Endothelial cell of umbilical vein (primary cell): ENCODE data around the gene RPS21. TPM values are rescaled to one million over a fixed set of nuclear protein-coding genes. Genes with fewer than 3 reads are reported as not detected.

Experiments used
- BruUV-seq: library from RNA; stranded (reverse); fragments of 400-500 nt; replicated peaks from 2 replicates; lab custom pipeline; 2021; lab: Mats Ljungman, UMichigan
- CTCF ChIA-PET: fragments of 300-600, 350-600 bp; sonication (Branson Sonifier 250); formaldehyde crosslinking; loops from one replicate; lab custom pipeline; 2021; ENCODE audit warnings: antibody characterized with exemption, inconsistent platforms; lab: Charles Lee
- POLR2A ChIA-PET: fragments of 300-600, 350-600 bp; sonication (Branson Sonifier 250); formaldehyde crosslinking; loops from one replicate; lab custom pipeline; 2021; ENCODE audit warnings: antibody characterized with exemption, inconsistent platforms; lab: Charles Lee
- DNase-seq: peaks from one replicate; pipeline ENCODE4 v3.0.0-alpha.2; 2011; ENCODE audit warnings: low read depth, low spot score
- FAIRE-seq: peaks from 2 replicates; lab custom pipeline; 2011; peaks lifted over from hg19 to GRCh38; lab: Jason Lieb, UNC
- H2AFZ ChIP-seq: 2 replicates; pipeline ENCODE4 v1.6.0; 2012; ENCODE audit warnings: low read depth, low read length, control low read depth, inconsistent platforms
- H3K27ac ChIP-seq: 2 replicates; pipeline ENCODE4 v1.5.1; 2011; ENCODE audit warnings: low read depth, mild to moderate bottlenecking, control low read depth, low read length, moderate library complexity; ENCODE audit not compliant: insufficient read depth
- H3K27me3 ChIP-seq, 2 experiments: 2 replicates each; pipeline versions ENCODE4 v1.6.0 to v1.6.1; 2011; ENCODE audit warnings: low read length in 2 of 2, mixed read lengths in 1 of 2; ENCODE audit not compliant: control insufficient read depth in 2 of 2, insufficient read depth in 2 of 2
- H3K36me3 ChIP-seq, 2 experiments: 2 replicates in 1 of 2; 3 replicates in 1 of 2; pipeline ENCODE4 v1.5.1; 2011; ENCODE audit warnings: low read length in 2 of 2, mild to moderate bottlenecking in 1 of 2, moderate library complexity in 1 of 2; ENCODE audit not compliant: control insufficient read depth in 2 of 2, insufficient read depth in 2 of 2; ENCODE audit errors: extremely low read depth in 1 of 2
- H3K4me1 ChIP-seq: 3 replicates; pipeline ENCODE4 v1.5.1; 2011; ENCODE audit warnings: mild to moderate bottlenecking, low read length; ENCODE audit not compliant: control insufficient read depth, insufficient read depth; ENCODE audit errors: extremely low read depth
- H3K4me2 ChIP-seq: 2 replicates; pipeline ENCODE4 v1.6.1; 2011; ENCODE audit warnings: low read length, control low read depth, mixed read lengths; ENCODE audit not compliant: insufficient read depth
- H3K4me3 ChIP-seq, 3 experiments: fragments of 200-600 bp in 1 of 3; sonication (generic), shearing (Covaris generic) in 1 of 3; replicated peaks in 1 of 3; 2 replicates each; pipeline ENCODE4 v1.5.1; 2011 to 2016; ENCODE audit warnings: control low read depth in 3 of 3, low read length in 3 of 3, mild to moderate bottlenecking in 2 of 3, inconsistent platforms in 1 of 3, low read depth in 1 of 3, moderate library complexity in 1 of 3; ENCODE audit not compliant: insufficient read depth in 1 of 3
- H3K79me2 ChIP-seq: 2 replicates; pipeline ENCODE4 v1.6.0; 2012; ENCODE audit warnings: low read length, inconsistent platforms; ENCODE audit not compliant: control insufficient read depth, insufficient read depth
- H3K9ac ChIP-seq: replicated peaks from 2 replicates; pipeline ENCODE3; 2011; ENCODE audit warnings: low read length, control low read depth; ENCODE audit not compliant: insufficient read depth; ENCODE audit errors: extremely low read depth
- H3K9me1 ChIP-seq: replicated peaks from 3 replicates; pipeline ENCODE4 v1.6.0; 2011; ENCODE audit warnings: mild to moderate bottlenecking, low read length; ENCODE audit not compliant: control insufficient read depth, insufficient read depth; ENCODE audit errors: extremely low read depth
- H3K9me3 ChIP-seq: replicated peaks from 2 replicates; pipeline ENCODE4 v1.5.1; 2012; ENCODE audit warnings: low read length, inconsistent platforms; ENCODE audit not compliant: control insufficient read depth, insufficient read depth
- H4K20me1 ChIP-seq: replicated peaks from 2 replicates; pipeline ENCODE3; 2011; ENCODE audit warnings: mild to moderate bottlenecking, low read length; ENCODE audit not compliant: control insufficient read depth, insufficient read depth; ENCODE audit errors: extremely low read depth
- EZH2 ChIP-seq: IDR thresholded peaks from 2 replicates; pipeline ENCODE4 v1.6.1; 2012; ENCODE audit warnings: borderline replicate concordance, low read depth, mild to moderate bottlenecking, moderate library complexity, low read length, inconsistent platforms; ENCODE audit not compliant: severe bottlenecking
- FOS ChIP-seq: IDR thresholded peaks from 2 replicates; pipeline ENCODE4 v1.6.1; 2011; ENCODE audit warnings: mild to moderate bottlenecking, low read length, moderate library complexity, borderline replicate concordance; ENCODE audit not compliant: insufficient read depth
- GATA2 ChIP-seq: IDR thresholded peaks from 2 replicates; pipeline ENCODE4 v1.7.0; 2011; ENCODE audit warnings: low read depth, mild to moderate bottlenecking, moderate library complexity, mixed read lengths, low read length; ENCODE audit not compliant: insufficient read length, insufficient read depth
- JUN ChIP-seq: IDR thresholded peaks from 2 replicates; pipeline ENCODE4 v1.6.1; 2011; ENCODE audit warnings: borderline replicate concordance, low read depth; ENCODE audit not compliant: insufficient read length, insufficient read depth
- MYC ChIP-seq: IDR thresholded peaks from one replicate; pipeline ENCODE4 v1.6.1; 2011; ENCODE audit warnings: mild to moderate bottlenecking, low read depth, low read length
- POLR2A ChIP-seq: IDR thresholded peaks from 2 replicates; pipeline ENCODE4 v1.6.1; 2012; ENCODE audit warnings: low read depth, mild to moderate bottlenecking, control low read depth, low read length
- POLR2AphosphoS5 ChIP-seq: IDR thresholded peaks from 2 replicates; pipeline ENCODE4 v1.6.1; 2012; ENCODE audit warnings: low read depth, mild to moderate bottlenecking, control low read depth, low read length, moderate library complexity; ENCODE audit not compliant: insufficient read depth
- dilution Hi-C: fragments of 300-500 bp; cut with MboI; formaldehyde crosslinking; loops from one replicate; pipeline ENCODE4 v1.15.0; 2019; ENCODE audit warnings: low sequenced_read_pairs; ENCODE audit not compliant: extremely low pct_ligation_motif_present
- intact Hi-C: fragments of 100-400 bp; cut with micrococcal nuclease; formaldehyde crosslinking; loops from one replicate; pipeline ENCODE4 v1.10.0; 2022
- polyA plus RNA-seq, 4 experiments: library from polyadenylated mRNA; depleted of rRNA in 3 of 4; stranded (reverse) in 3 of 4; unstranded in 1 of 4; fragments of >200 nt; gene quantifications; 2 replicates each; pipeline versions ENCODE4 v1.2.1 to v1.2.3, GENCODE V29; 2011 to 2012; ENCODE audit warnings: missing spikeins in 1 of 4
- total RNA-seq: library from RNA; stranded (reverse); gene quantifications from 2 replicates; pipeline ENCODE4 v1.2.3, GENCODE V29; 2021
- TF ChIP-seq, protein P1 (sequence below): IDR thresholded peaks from 2 replicates; pipeline ENCODE4 v1.6.1; 2011; ENCODE audit not compliant: insufficient read depth, insufficient read length
- TF ChIP-seq, protein P2 (sequence below), 2 donors: IDR thresholded peaks; 1 replicate in 1 of 2; 2 replicates in 1 of 2; pipeline ENCODE4 v1.5.1; 2011; ENCODE audit warnings: low read length in 2 of 2, mild to moderate bottlenecking in 2 of 2, moderate library complexity in 2 of 2, control low read depth in 1 of 2, inconsistent platforms in 1 of 2, low read depth in 1 of 2; ENCODE audit not compliant: insufficient read depth in 1 of 2; ENCODE audit errors: extremely low read depth in 1 of 2

The RPS21 gene
- total and polyA plus RNA-seq, 2 donors (not counting 3 experiments of a cell fraction or from before 2014, with no cell fraction given) = 1,644 to 7,710 TPM

DNA sequence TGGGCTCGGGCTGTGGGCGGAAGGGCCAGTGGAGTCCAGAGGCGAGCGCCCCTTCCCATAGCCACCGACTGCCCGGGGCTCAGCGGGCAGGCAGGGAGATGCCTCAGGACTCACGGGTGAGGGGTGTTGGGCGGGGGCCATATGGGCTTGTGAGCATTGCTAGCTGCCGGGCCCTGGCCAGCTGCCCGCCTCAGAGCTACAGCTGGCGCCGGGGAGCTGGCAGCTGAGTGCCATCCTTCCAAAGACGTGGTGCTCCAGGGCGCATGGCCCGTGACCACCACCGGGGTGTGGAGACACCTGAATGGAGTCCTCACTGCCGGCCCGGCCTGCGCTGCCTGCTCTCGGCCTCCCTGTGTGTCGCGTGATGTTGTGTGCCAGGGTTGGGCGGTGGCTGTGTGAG lies 51.0 kb downstream of the RPS21 start:
- Histone ChIP-seq H2AFZ (no peak overlapping the region), H3K27me3 (peaks cover 19 to 26% of the 10 kb centered on the region in 2 experiments), H3K9me3 (no peaks in the 10 kb centered on the region), H3K79me2 (no peaks in the 10 kb centered on the region), H3K4me1 (no peaks in the 10 kb centered on the region), H4K20me1 (no peaks in the 10 kb centered on the region), H3K9ac (no peak overlapping the region), H3K4me2 (no peak overlapping the region), H3K4me3 (no peak overlapping the region), H3K9me1 (no peaks in the 10 kb centered on the region), H3K36me3 (no peaks in the 10 kb centered on the region), H3K27ac (no peak overlapping the region)
- ChIA-PET CTCF (no interaction called here), POLR2A (no interaction called here)
- BruUV-seq = no TSS peak
- no peak for DNase-seq
- dilution Hi-C loops = no loop called here
- no peak for FAIRE-seq
- TF ChIP-seq JUN (no peak), MYC (no peak), POLR2A (no peak), POLR2AphosphoS5 (no peak), FOS (no peak), GATA2 (no peak), EZH2 (no peak)
- TF ChIP-seq, protein P1, sequence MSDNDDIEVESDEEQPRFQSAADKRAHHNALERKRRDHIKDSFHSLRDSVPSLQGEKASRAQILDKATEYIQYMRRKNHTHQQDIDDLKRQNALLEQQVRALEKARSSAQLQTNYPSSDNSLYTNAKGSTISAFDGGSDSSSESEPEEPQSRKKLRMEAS = no peak
- TF ChIP-seq, protein P2, sequence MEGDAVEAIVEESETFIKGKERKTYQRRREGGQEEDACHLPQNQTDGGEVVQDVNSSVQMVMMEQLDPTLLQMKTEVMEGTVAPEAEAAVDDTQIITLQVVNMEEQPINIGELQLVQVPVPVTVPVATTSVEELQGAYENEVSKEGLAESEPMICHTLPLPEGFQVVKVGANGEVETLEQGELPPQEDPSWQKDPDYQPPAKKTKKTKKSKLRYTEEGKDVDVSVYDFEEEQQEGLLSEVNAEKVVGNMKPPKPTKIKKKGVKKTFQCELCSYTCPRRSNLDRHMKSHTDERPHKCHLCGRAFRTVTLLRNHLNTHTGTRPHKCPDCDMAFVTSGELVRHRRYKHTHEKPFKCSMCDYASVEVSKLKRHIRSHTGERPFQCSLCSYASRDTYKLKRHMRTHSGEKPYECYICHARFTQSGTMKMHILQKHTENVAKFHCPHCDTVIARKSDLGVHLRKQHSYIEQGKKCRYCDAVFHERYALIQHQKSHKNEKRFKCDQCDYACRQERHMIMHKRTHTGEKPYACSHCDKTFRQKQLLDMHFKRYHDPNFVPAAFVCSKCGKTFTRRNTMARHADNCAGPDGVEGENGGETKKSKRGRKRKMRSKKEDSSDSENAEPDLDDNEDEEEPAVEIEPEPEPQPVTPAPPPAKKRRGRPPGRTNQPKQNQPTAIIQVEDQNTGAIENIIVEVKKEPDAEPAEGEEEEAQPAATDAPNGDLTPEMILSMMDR (IDR thresholded peaks at IDR 0.05; ENCODE audit: extremely low read depth in 1 of 2, insufficient read depth in 1 of 2, low read depth in 1 of 2, low read length in 2 of 2) = no peak
- intact Hi-C loops = no loop called here

Other genes with a start within 250 kb of the RPS21 start
- gene PSMA7, start 243.7 kb upstream of the RPS21 start, total RNA-seq = 389 and 393 TPM in 2 replicates
- 783 and 826 TPM in 2 replicates for gene PSMA7, start 243.7 kb upstream of the RPS21 start, polyA plus RNA-seq
- gene SS18L1, start 243.3 kb upstream of the RPS21 start, total RNA-seq = 21.7 and 22.1 TPM in 2 replicates
- gene SS18L1, start 243.3 kb upstream of the RPS21 start, polyA plus RNA-seq = 15.4 and 21.0 TPM in 2 replicates
- gene MTG2, start 204.1 kb upstream of the RPS21 start, total RNA-seq = 22.1 and 31.6 TPM in 2 replicates
- 19.9 and 22.2 TPM in 2 replicates for gene MTG2, start 204.1 kb upstream of the RPS21 start, polyA plus RNA-seq
- not detected in 2 replicates for gene HRH3, start 166.8 kb upstream of the RPS21 start, total RNA-seq
- not detected in 2 replicates for gene HRH3, start 166.8 kb upstream of the RPS21 start, polyA plus RNA-seq
- 32.7 and 33.0 TPM in 2 replicates for gene OSBPL2, start 148.6 kb upstream of the RPS21 start, total RNA-seq
- gene OSBPL2, start 148.6 kb upstream of the RPS21 start, polyA plus RNA-seq = 10.5 and 13.1 TPM in 2 replicates
- gene ADRM1, start 84.1 kb upstream of the RPS21 start, total RNA-seq = 144 and 154 TPM in 2 replicates
- 179 and 249 TPM in 2 replicates for gene ADRM1, start 84.1 kb upstream of the RPS21 start, polyA plus RNA-seq
- gene LAMA5, start 19.8 kb upstream of the RPS21 start, total RNA-seq = 138 and 145 TPM in 2 replicates
- gene LAMA5, start 19.8 kb upstream of the RPS21 start, polyA plus RNA-seq = 24.0 and 27.2 TPM in 2 replicates
- 9.9 TPM in 2 replicates for gene CABLES2, start 20.2 kb downstream of the RPS21 start, total RNA-seq
- gene CABLES2, start 20.2 kb downstream of the RPS21 start, polyA plus RNA-seq = 7.4 and 7.8 TPM in 2 replicates
- not detected in 2 replicates for gene RBBP8NL, start 40.4 kb downstream of the RPS21 start, total RNA-seq
- not detected in 2 replicates for gene RBBP8NL, start 40.4 kb downstream of the RPS21 start, polyA plus RNA-seq
- gene GATA5, start 88.9 kb downstream of the RPS21 start, total RNA-seq = not detected in 2 replicates
- not detected in 2 replicates for gene GATA5, start 88.9 kb downstream of the RPS21 start, polyA plus RNA-seq